ENCODE data around the gene SPN.

The SPN gene

DNA sequence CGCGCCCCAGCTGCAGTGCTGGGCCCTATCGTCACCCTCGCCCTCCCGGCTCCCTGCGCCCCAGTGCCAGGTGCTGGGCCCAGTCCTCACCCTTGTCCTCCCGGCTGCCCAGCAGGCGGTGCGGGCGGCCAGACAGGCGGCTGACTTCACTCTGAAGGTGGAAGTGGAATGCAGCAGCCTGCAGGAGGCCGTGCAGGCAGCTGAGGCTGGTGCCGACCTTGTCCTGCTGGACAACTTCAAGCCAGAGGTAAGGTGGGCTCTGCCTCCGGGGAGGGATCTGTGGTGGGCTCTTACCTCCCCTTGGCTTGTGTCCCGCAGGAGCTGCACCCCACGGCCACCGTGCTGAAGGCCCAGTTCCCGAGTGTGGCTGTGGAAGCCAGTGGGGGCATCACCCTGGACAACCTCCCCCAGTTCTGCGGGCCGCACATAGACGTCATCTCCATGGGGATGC lies 33.9 kb downstream of the SPN start:
- no peak for TF ChIP-seq SPI1 (IDR thresholded peaks at IDR 0.05; ENCODE audit: low read depth, low read length)
- TF ChIP-seq PAX5 (IDR thresholded peaks at IDR 0.05; ENCODE audit: insufficient read depth, low read length, severe bottlenecking) = no peak
- no peak for TF ChIP-seq POLR2AphosphoS5 (IDR thresholded peaks at IDR 0.05; ENCODE audit: low read depth, low read length)
- TF ChIP-seq TAF1 (IDR thresholded peaks at IDR 0.05; ENCODE audit: low read depth, low read length) = no peak
- TF ChIP-seq POU2F2 (IDR thresholded peaks at IDR 0.05; ENCODE audit: low read depth, low read length) = no peak
- FAIRE-seq = no peak
- DNase-seq (ENCODE audit: insufficient read length, low spot score) = no peak

DNA sequence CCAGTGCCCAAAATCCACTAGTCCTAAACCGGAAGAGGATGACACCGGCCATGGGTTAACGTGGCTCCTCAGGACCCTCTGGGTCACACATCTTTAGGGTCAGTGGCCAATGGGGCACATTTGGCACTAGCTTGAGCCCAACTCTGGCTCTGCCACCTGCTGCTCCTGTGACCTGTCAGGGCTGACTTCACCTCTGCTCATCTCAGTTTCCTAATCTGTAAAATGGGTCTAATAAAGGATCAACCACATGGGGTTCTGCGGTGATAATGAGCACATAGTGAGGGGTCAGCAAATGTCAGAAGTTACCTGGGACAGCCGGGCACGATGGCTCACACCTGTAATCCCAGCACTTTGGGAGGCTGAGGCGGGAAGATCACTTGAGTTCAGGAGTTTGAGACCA lies 34.3 kb downstream of the SPN start:
- no peak for TF ChIP-seq POLR2AphosphoS5 (IDR thresholded peaks at IDR 0.05; ENCODE audit: low read depth, low read length)
- no peak for TF ChIP-seq SPI1 (IDR thresholded peaks at IDR 0.05; ENCODE audit: low read depth, low read length)
- TF ChIP-seq TAF1 (IDR thresholded peaks at IDR 0.05; ENCODE audit: low read depth, low read length) = no peak
- TF ChIP-seq POU2F2 (IDR thresholded peaks at IDR 0.05; ENCODE audit: low read depth, low read length) = no peak
- no peak for TF ChIP-seq PAX5 (IDR thresholded peaks at IDR 0.05; ENCODE audit: insufficient read depth, low read length, severe bottlenecking)
- TF ChIP-seq POLR2A (IDR thresholded peaks at IDR 0.05; ENCODE audit: low read depth, low read length) = no peak
- no peak for DNase-seq (ENCODE audit: insufficient read length, low spot score)
- no peak for FAIRE-seq

- FAIRE-seq (no peak), DNase-seq (ENCODE audit: insufficient read length, low spot score) (no peak)
- TF ChIP-seq TAF1 (IDR thresholded peaks at IDR 0.05; ENCODE audit: low read depth, low read length) (no peak), POLR2A (IDR thresholded peaks at IDR 0.05; ENCODE audit: low read depth, low read length) (no peak), POU2F2 (IDR thresholded peaks at IDR 0.05; ENCODE audit: low read depth, low read length) (no peak), SPI1 (IDR thresholded peaks at IDR 0.05; ENCODE audit: low read depth, low read length) (no peak), PAX5 (IDR thresholded peaks at IDR 0.05; ENCODE audit: insufficient read depth, low read length, severe bottlenecking) (no peak), POLR2AphosphoS5 (IDR thresholded peaks at IDR 0.05; ENCODE audit: low read depth, low read length) (no peak)
These were observed 35.0 kb downstream of the SPN start for GRCh38 chr16:29698042-29698441.

GRCh38 chr16:29698484-29699323 lies 35.7 kb downstream of the SPN start:
- TF ChIP-seq PAX5 (IDR thresholded peaks at IDR 0.05; ENCODE audit: insufficient read depth, low read length, severe bottlenecking) = no peak
- no peak for TF ChIP-seq POU2F2 (IDR thresholded peaks at IDR 0.05; ENCODE audit: low read depth, low read length)
- no peak for TF ChIP-seq TAF1 (IDR thresholded peaks at IDR 0.05; ENCODE audit: low read depth, low read length)
- no peak for TF ChIP-seq POLR2A (IDR thresholded peaks at IDR 0.05; ENCODE audit: low read depth, low read length)
- TF ChIP-seq POLR2AphosphoS5 (IDR thresholded peaks at IDR 0.05; ENCODE audit: low read depth, low read length) = no peak
- TF ChIP-seq SPI1 (IDR thresholded peaks at IDR 0.05; ENCODE audit: low read depth, low read length) = no peak
- DNase-seq (ENCODE audit: insufficient read length, low spot score) (no peak), FAIRE-seq (no peak)

DNA sequence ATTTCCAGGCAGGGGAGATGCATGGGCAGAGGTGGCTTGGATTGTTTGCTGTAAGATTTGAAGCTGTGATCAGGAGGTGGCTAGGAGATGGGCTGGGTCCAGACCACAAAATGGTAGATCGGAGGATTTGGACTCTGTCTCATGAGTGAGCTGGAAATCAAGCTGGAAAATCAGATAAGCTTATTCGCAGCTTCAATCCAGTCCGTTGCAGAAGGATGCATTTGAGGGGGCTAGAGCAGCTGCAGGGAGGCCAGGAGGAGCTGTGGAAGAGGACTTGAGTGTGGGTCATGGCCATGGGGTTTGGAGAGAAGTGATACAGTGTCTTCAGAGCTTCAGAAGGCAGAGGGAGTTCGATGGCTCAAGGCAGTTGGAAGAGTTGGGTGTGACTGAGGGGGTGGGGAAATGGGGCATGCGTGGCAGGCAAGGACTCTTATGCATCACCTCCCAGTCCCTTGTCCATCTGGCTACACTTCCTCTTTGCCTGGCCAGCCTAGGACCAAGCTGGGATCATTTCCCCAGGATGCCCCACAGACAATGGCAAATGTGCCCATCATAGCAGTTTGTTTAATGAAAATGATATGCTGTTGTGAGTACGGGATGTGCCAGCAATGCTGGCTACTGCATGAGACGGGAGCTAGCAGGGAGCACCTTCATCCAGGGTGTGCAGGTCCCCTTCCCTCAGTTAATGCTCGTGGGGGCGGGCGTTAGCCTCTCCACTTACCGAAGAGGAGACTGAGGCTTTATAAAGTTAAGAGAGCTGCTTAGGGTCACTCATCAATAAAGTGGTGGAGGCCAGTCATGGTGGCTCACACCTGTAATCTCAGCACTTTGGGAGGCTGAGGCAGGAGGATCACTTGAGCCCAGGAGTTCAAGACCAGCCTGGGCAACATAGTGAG lies 36.5 kb downstream of the SPN start:
- no peak for FAIRE-seq
- DNase-seq (ENCODE audit: insufficient read length, low spot score) = no peak
- TF ChIP-seq POLR2A (IDR thresholded peaks at IDR 0.05; ENCODE audit: low read depth, low read length) (no peak), POLR2AphosphoS5 (IDR thresholded peaks at IDR 0.05; ENCODE audit: low read depth, low read length) (no peak), TAF1 (IDR thresholded peaks at IDR 0.05; ENCODE audit: low read depth, low read length) (no peak), SPI1 (IDR thresholded peaks at IDR 0.05; ENCODE audit: low read depth, low read length) (0 out of 2 replicates have a peak, but pooled peaks have one; percentile 0), POU2F2 (IDR thresholded peaks at IDR 0.05; ENCODE audit: low read depth, low read length) (no peak)

GRCh38 chr16:29700253-29700987 lies 37.4 kb downstream of the SPN start:
- TF ChIP-seq PAX5 (IDR thresholded peaks at IDR 0.05; ENCODE audit: insufficient read depth, low read length, severe bottlenecking) (no peak), SPI1 (IDR thresholded peaks at IDR 0.05; ENCODE audit: low read depth, low read length) (no peak), POLR2AphosphoS5 (IDR thresholded peaks at IDR 0.05; ENCODE audit: low read depth, low read length) (no peak), TAF1 (IDR thresholded peaks at IDR 0.05; ENCODE audit: low read depth, low read length) (no peak), POU2F2 (IDR thresholded peaks at IDR 0.05; ENCODE audit: low read depth, low read length) (no peak), POLR2A (IDR thresholded peaks at IDR 0.05; ENCODE audit: low read depth, low read length) (no peak)
- FAIRE-seq (peak; percentile 78), DNase-seq (ENCODE audit: insufficient read length, low spot score) (no peak)

DNA sequence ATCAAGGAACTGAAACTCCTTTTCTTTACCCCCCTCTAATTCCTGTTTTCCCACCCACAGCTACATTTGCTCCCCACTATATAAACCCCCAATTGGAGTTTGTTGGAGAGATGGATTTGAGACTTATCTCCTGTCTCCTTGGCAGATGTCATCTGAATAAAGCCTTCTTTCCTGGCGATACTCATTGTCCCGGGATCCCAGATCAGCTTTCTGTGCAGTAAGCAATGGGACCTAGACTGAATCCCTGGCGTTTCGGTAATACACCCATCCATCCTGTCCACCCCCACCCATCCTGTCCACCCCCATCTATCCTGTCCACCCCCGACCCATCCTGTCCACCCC lies 38.1 kb downstream of the SPN start:
- TF ChIP-seq POU2F2 (IDR thresholded peaks at IDR 0.05; ENCODE audit: low read depth, low read length) (no peak), SPI1 (IDR thresholded peaks at IDR 0.05; ENCODE audit: low read depth, low read length) (peak; percentile 24; the same call in 1 of the 2 replicates), TAF1 (IDR thresholded peaks at IDR 0.05; ENCODE audit: low read depth, low read length) (no peak), PAX5 (IDR thresholded peaks at IDR 0.05; ENCODE audit: insufficient read depth, low read length, severe bottlenecking) (no peak), POLR2AphosphoS5 (IDR thresholded peaks at IDR 0.05; ENCODE audit: low read depth, low read length) (no peak)
- DNase-seq (ENCODE audit: insufficient read length, low spot score) (no peak), FAIRE-seq (no peak)

- FAIRE-seq = peak; percentile 91
These were observed 39.2 kb downstream of the SPN start for GRCh38 chr16:29702269-29702668.

More at GRCh38 chr16:29702269-29702668, 39.2 kb downstream of the SPN start:
- no peak for TF ChIP-seq TAF1 (IDR thresholded peaks at IDR 0.05; ENCODE audit: low read depth, low read length)
- TF ChIP-seq POU2F2 (IDR thresholded peaks at IDR 0.05; ENCODE audit: low read depth, low read length) = no peak
- no peak for TF ChIP-seq SPI1 (IDR thresholded peaks at IDR 0.05; ENCODE audit: low read depth, low read length)
- TF ChIP-seq PAX5 (IDR thresholded peaks at IDR 0.05; ENCODE audit: insufficient read depth, low read length, severe bottlenecking) = no peak
- no peak for TF ChIP-seq POLR2AphosphoS5 (IDR thresholded peaks at IDR 0.05; ENCODE audit: low read depth, low read length)
- no peak for DNase-seq (ENCODE audit: insufficient read length, low spot score)

All from GM12891 (cell line).